Measurements from ENCODE around the gene LAGE3. TPM values are rescaled to one million over a fixed set of nuclear protein-coding genes. Genes with fewer than 3 reads are reported as not detected.

Gene LAGE3
- total and polyA plus RNA-seq, 2 of the 13 experiments (the other 11 are each of a cell fraction or from before 2014, with no cell fraction given) = 7.6 to 12.7 TPM

GRCh38 chrX:154478728-154479622, at the start of gene LAGE3 (continued):
- TF ChIP-seq PAXIP1 (CRISPR knock-in tag; conservative IDR thresholded peaks at IDR 0.05) (0 out of 2 replicates have a peak, but pooled peaks have one; percentile 23), ZNF576 (CRISPR knock-in tag; IDR thresholded peaks at IDR 0.05) (no peak), ZBTB33 (CRISPR knock-in tag; IDR thresholded peaks at IDR 0.05) (peak; percentile 59), ZNF609 (CRISPR knock-in tag; IDR thresholded peaks at IDR 0.05; ENCODE audit: borderline replicate concordance) (no peak), SP2 (CRISPR knock-in tag; IDR thresholded peaks at IDR 0.05) (0 out of 2 replicates have a peak, but pooled peaks have one; percentile 30), ZNF34 (CRISPR knock-in tag; IDR thresholded peaks at IDR 0.05; ENCODE audit: borderline replicate concordance) (no peak), SPEN (CRISPR knock-in tag; IDR thresholded peaks at IDR 0.05; ENCODE audit: low read depth) (peak; percentile 37; the same call in 1 of the 2 replicates), ZNF343 (CRISPR knock-in tag; IDR thresholded peaks at IDR 0.05) (0 out of 2 replicates have a peak, but pooled peaks have one; percentile 27), CEBPB (IDR thresholded peaks at IDR 0.05; ENCODE audit: borderline replicate concordance, low read depth, low read length) (no peak), ZBED4 (CRISPR knock-in tag; IDR thresholded peaks at IDR 0.05; ENCODE audit: borderline replicate concordance) (0 out of 2 replicates have a peak, but pooled peaks have one; percentile 50)
